Measurements from ENCODE around the gene FAR2. TPM values are rescaled to one million over a fixed set of nuclear protein-coding genes. Genes with fewer than 3 reads are reported as not detected.

FAR2 gene
- total and polyA plus RNA-seq, 2 of the 13 experiments (the other 11 are each of a cell fraction or from before 2014, with no cell fraction given), result not detected

DNA sequence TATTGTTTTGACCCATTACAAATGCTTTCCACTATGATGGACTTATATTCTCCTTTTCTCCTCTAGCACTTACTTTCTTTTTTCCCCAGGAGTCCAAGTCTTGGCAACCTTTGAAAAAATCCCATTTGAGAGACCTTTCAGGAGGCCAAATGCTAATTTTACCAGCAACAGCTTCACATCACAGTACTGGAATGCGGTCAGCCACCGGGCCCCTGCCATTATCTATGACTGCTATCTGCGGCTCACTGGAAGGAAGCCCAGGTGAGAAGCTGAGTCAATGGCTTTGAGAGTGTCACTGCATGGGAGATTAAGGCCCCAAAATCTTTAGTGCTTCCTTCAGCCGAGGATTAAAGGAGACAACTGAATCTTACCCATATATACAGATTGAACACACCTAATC, 167.7 kb downstream of the FAR2 start:
- DNase-seq (ENCODE audit: low spot score), result no peak
- no peak overlapping the region for H3K4me2 ChIP-seq (ENCODE audit: low read depth, low read length)
- FAIRE-seq, result no peak

GRCh38 chr12:29317556-29318363, 168.7 kb downstream of the FAR2 start:
- no peak overlapping the region for H3K9ac ChIP-seq (ENCODE audit: insufficient read depth, low read depth, low read length)
- no peaks in the 10 kb centered on the region for H3K4me1 ChIP-seq (ENCODE audit: insufficient read depth, low read length)
- BruUV-seq (replicated peaks), result no TSS peak
- no peaks in the 10 kb centered on the region for H3K79me2 ChIP-seq (ENCODE audit: insufficient read depth, low read length)
- WGBS (ENCODE audit: low lambda C conversion rate), result 51% methylated on average over 8 of the region's 8 CpGs
- H2AFZ ChIP-seq (ENCODE audit: low read length), result no peak overlapping the region
- no peak overlapping the region for H3K27ac ChIP-seq (ENCODE audit: extremely low read length, insufficient read depth, low read length)
- intact Hi-C loops (cut with micrococcal nuclease; ENCODE audit: unreplicated experiment) (loop anchor here (1.0 to 5.0 kb wide), 2 partner anchors 229 to 245 kb away; no protein-coding TSS in a partner anchor), in situ Hi-C loops (cut with HindIII; ENCODE audit: extremely low pct_ligation_motif_present, low pct_unique_long_range_greater_than_20kb) (no loop called here)
- ChIA-PET CTCF (ENCODE audit: low intra/inter-chr PET ratio, low total read pairs) (interaction anchor here (1.1 to 2.9 kb wide), 2 partner anchors 229 to 244 kb away, joined by 3 to 15 read pairs; no protein-coding TSS in a partner anchor), POLR2A (no interaction called here)
- H3K4me2 ChIP-seq (ENCODE audit: low read depth, low read length), result no peak overlapping the region
- no peaks in the 10 kb centered on the region for H3K27me3 ChIP-seq (ENCODE audit: control insufficient read depth in 1 of 2, insufficient read depth in 2 of 2, low read length in 2 of 2)
- no peak overlapping the region for H3K4me3 ChIP-seq (replicated peaks in 1 of 3; ENCODE audit: insufficient read depth in 1 of 3, low read depth in 2 of 3, low read length in 3 of 3)
- ATAC-seq (peak; percentile 100), FAIRE-seq (peak; percentile 80), DNase-seq (ENCODE audit: low spot score) (peak; percentile 62)
- H3K9me3 ChIP-seq (ENCODE audit: low read length), result no peaks in the 10 kb centered on the region
- no peaks in the 10 kb centered on the region for H3K36me3 ChIP-seq (replicated peaks in 1 of 2; ENCODE audit: control insufficient read depth in 1 of 2, insufficient read depth in 2 of 2, low read length in 2 of 2)
- H4K20me1 ChIP-seq (ENCODE audit: insufficient read depth, low read length), result no peaks in the 10 kb centered on the region
- no peak for TF ChIP-seq ZBTB46 (CRISPR knock-in tag; IDR thresholded peaks at IDR 0.05; ENCODE audit: borderline replicate concordance)
- no peak for TF ChIP-seq ZNF790 (CRISPR knock-in tag; IDR thresholded peaks at IDR 0.05; ENCODE audit: borderline replicate concordance)
- no peak for TF ChIP-seq BHLHE40 (IDR thresholded peaks at IDR 0.05; ENCODE audit: low read length)
- TF ChIP-seq, protein P1, sequence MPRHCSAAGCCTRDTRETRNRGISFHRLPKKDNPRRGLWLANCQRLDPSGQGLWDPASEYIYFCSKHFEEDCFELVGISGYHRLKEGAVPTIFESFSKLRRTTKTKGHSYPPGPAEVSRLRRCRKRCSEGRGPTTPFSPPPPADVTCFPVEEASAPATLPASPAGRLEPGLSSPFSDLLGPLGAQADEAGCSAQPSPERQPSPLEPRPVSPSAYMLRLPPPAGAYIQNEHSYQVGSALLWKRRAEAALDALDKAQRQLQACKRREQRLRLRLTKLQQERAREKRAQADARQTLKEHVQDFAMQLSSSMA (CRISPR knock-in tag; IDR thresholded peaks at IDR 0.05), result no peak
- TF ChIP-seq RAD51 (IDR thresholded peaks at IDR 0.05; ENCODE audit: borderline replicate concordance), result no peak
- TF ChIP-seq KAT7 (CRISPR knock-in tag; IDR thresholded peaks at IDR 0.05; ENCODE audit: borderline replicate concordance), result no peak
- TF ChIP-seq JDP2 (CRISPR knock-in tag; IDR thresholded peaks at IDR 0.05; ENCODE audit: borderline replicate concordance), result no peak
- no peak for TF ChIP-seq KDM6A (CRISPR knock-in tag; IDR thresholded peaks at IDR 0.05; ENCODE audit: low read depth)
- TF ChIP-seq ZSCAN5A (CRISPR knock-in tag; IDR thresholded peaks at IDR 0.05; ENCODE audit: borderline replicate concordance), result no peak

More for the DNA sequence above, 167.7 kb downstream of the FAR2 start:
- H3K4me3 ChIP-seq (replicated peaks in 1 of 3; ENCODE audit: insufficient read depth in 1 of 3, low read depth in 2 of 3, low read length in 3 of 3), result no peak overlapping the region
- ATAC-seq, result no peak
- no peak overlapping the region for H2AFZ ChIP-seq (ENCODE audit: low read length)
- H3K79me2 ChIP-seq (ENCODE audit: insufficient read depth, low read length), result no peaks in the 10 kb centered on the region
- H3K9ac ChIP-seq (ENCODE audit: insufficient read depth, low read depth, low read length), result no peak overlapping the region
- H3K4me1 ChIP-seq (ENCODE audit: insufficient read depth, low read length), result no peaks in the 10 kb centered on the region
- no peaks in the 10 kb centered on the region for H3K36me3 ChIP-seq (replicated peaks in 1 of 2; ENCODE audit: control insufficient read depth in 1 of 2, insufficient read depth in 2 of 2, low read length in 2 of 2)
- no peaks in the 10 kb centered on the region for H4K20me1 ChIP-seq (ENCODE audit: insufficient read depth, low read length)
- ChIA-PET POLR2A (no interaction called here), CTCF (ENCODE audit: low intra/inter-chr PET ratio, low total read pairs) (interaction anchor here (2.9 kb wide), 1 partner anchor 243 kb away, joined by 15 read pairs; no protein-coding TSS in a partner anchor)
- no peak for TF ChIP-seq ZNF337 (CRISPR knock-in tag; IDR thresholded peaks at IDR 0.05; ENCODE audit: borderline replicate concordance, low read depth)
- no peak for TF ChIP-seq KLF9 (CRISPR knock-in tag; IDR thresholded peaks at IDR 0.05; ENCODE audit: low read depth)
- TF ChIP-seq SATB2 (CRISPR knock-in tag; IDR thresholded peaks at IDR 0.05), result no peak
- no peak for TF ChIP-seq ZNF546 (CRISPR knock-in tag; conservative IDR thresholded peaks at IDR 0.05)
- no peak for TF ChIP-seq MIER3 (CRISPR knock-in tag; IDR thresholded peaks at IDR 0.05; ENCODE audit: borderline replicate concordance)
- TF ChIP-seq ZBTB8A (CRISPR knock-in tag; IDR thresholded peaks at IDR 0.05; ENCODE audit: borderline replicate concordance, low read depth), result no peak
- no peak for TF ChIP-seq MEIS1 (CRISPR knock-in tag; IDR thresholded peaks at IDR 0.05; ENCODE audit: borderline replicate concordance)
- no peak for TF ChIP-seq SOX5 (CRISPR knock-in tag; IDR thresholded peaks at IDR 0.05; ENCODE audit: borderline replicate concordance)
- TF ChIP-seq ZNF121 (CRISPR knock-in tag; IDR thresholded peaks at IDR 0.05), result no peak
- intact Hi-C loops (cut with micrococcal nuclease; ENCODE audit: unreplicated experiment), result loop anchor here (1.0 to 5.0 kb wide), 2 partner anchors 228 to 244 kb away; no protein-coding TSS in a partner anchor
- 92% methylated on average over 4 of the region's 4 CpGs for WGBS (ENCODE audit: low lambda C conversion rate)
- H3K27me3 ChIP-seq (ENCODE audit: control insufficient read depth in 1 of 2, insufficient read depth in 2 of 2, low read length in 2 of 2), result no peaks in the 10 kb centered on the region
- in situ Hi-C loops (cut with HindIII; ENCODE audit: extremely low pct_ligation_motif_present, low pct_unique_long_range_greater_than_20kb), result no loop called here
- BruUV-seq (replicated peaks), result no TSS peak
- H3K27ac ChIP-seq (ENCODE audit: extremely low read length, insufficient read depth, low read length), result no peak overlapping the region
- no peaks in the 10 kb centered on the region for H3K9me3 ChIP-seq (ENCODE audit: low read length)
